H1 (cell line): ENCODE data around the gene NR1H2. TPM values are rescaled to one million over a fixed set of nuclear protein-coding genes. Genes with fewer than 3 reads are reported as not detected.

Experiments used
- CTCF ChIA-PET: fragments of 300-600 bp; sonication (Branson Sonifier 250); formaldehyde crosslinking; loops from one replicate; lab custom pipeline; 2021; ENCODE audit not compliant: partially characterized antibody; lab: Charles Lee
- POLR2A ChIA-PET: fragments of 300-600 bp; sonication (Branson Sonifier 250); formaldehyde crosslinking; loops from one replicate; lab custom pipeline; 2021; ENCODE audit warnings: inconsistent platforms; ENCODE audit not compliant: partially characterized antibody; lab: Charles Lee
- DNase-seq, 2 experiments: peaks; one replicate each; pipeline versions ENCODE4 v3.0.0 to v3.0.0-alpha.2; 2010 to 2022; ENCODE audit warnings: low spot score in 2 of 2, low read depth in 1 of 2, mixed read lengths in 1 of 2
- FAIRE-seq: peaks from 2 replicates; lab custom pipeline; 2011; peaks lifted over from hg19 to GRCh38; lab: Jason Lieb, UNC
- H2AFZ ChIP-seq: 2 replicates; pipeline ENCODE4 v1.8.1; 2012; ENCODE audit warnings: low read length, inconsistent platforms
- H2AK5ac ChIP-seq: 2 replicates; pipeline ENCODE4 v1.6.1; 2013; ENCODE audit warnings: low read depth, low read length
- H2BK120ac ChIP-seq: replicated peaks from 2 replicates; pipeline ENCODE3; 2013; ENCODE audit warnings: low read depth, low read length, inconsistent platforms
- H2BK12ac ChIP-seq: 2 replicates; pipeline ENCODE4 v1.6.1; 2013; ENCODE audit warnings: low read depth, low read length
- H2BK15ac ChIP-seq: 2 replicates; pipeline ENCODE4 v1.6.1; 2013; ENCODE audit warnings: low read length
- H2BK20ac ChIP-seq: 2 replicates; pipeline ENCODE4 v1.6.1; 2013; ENCODE audit warnings: low read length
- H2BK5ac ChIP-seq: 2 replicates; pipeline ENCODE4 v1.6.1; 2013; ENCODE audit warnings: low read depth, low read length
- H3K14ac ChIP-seq: 2 replicates; pipeline ENCODE4 v1.6.1; 2013; ENCODE audit warnings: inconsistent platforms; ENCODE audit not compliant: insufficient read length
- H3K18ac ChIP-seq: 2 replicates; pipeline ENCODE4 v1.6.1; 2013; ENCODE audit warnings: low read length; ENCODE audit errors: extremely low read depth
- H3K23ac ChIP-seq: 2 replicates; pipeline ENCODE4 v1.6.1; 2013; ENCODE audit warnings: inconsistent platforms; ENCODE audit not compliant: insufficient read length
- H3K23me2 ChIP-seq: 2 replicates; pipeline ENCODE4 v1.6.1; 2013; ENCODE audit warnings: low read depth, low read length
- H3K27ac ChIP-seq: 2 replicates; pipeline ENCODE4 v1.6.1; 2011; ENCODE audit warnings: low read depth, low read length, inconsistent platforms
- H3K27me3 ChIP-seq, 4 experiments: replicated peaks in 1 of 4; 1 replicate in 1 of 4; 2 replicates in 3 of 4; pipeline versions ENCODE4 v1.6.1 to v1.8.1; 2011 to 2013; ENCODE audit warnings: low read length in 3 of 4, mild to moderate bottlenecking in 3 of 4, inconsistent platforms in 2 of 4, mixed read lengths in 2 of 4, moderate library complexity in 1 of 4; ENCODE audit not compliant: control insufficient read depth in 3 of 4, insufficient read depth in 3 of 4; ENCODE audit errors: extremely low read depth in 1 of 4
- H3K36me3 ChIP-seq, 4 experiments: 2 replicates each; pipeline versions ENCODE4 v1.6.1 to v1.8.1; 2011 to 2013; ENCODE audit warnings: mild to moderate bottlenecking in 4 of 4, low read length in 3 of 4, moderate library complexity in 2 of 4, control low read depth in 1 of 4, inconsistent platforms in 1 of 4; ENCODE audit not compliant: insufficient read depth in 4 of 4, control insufficient read depth in 2 of 4
- H3K4ac ChIP-seq: replicated peaks from 2 replicates; pipeline ENCODE3; 2013; ENCODE audit warnings: low read length, low read depth, mixed read lengths, inconsistent platforms; ENCODE audit not compliant: insufficient read length
- H3K4me1 ChIP-seq, 4 experiments: replicated peaks in 1 of 4; 1 replicate in 1 of 4; 2 replicates in 3 of 4; pipeline versions ENCODE4 v1.6.1 to v1.8.1; 2011 to 2013; ENCODE audit warnings: low read length in 3 of 4, inconsistent platforms in 2 of 4, mixed read lengths in 1 of 4; ENCODE audit not compliant: insufficient read depth in 4 of 4, control insufficient read depth in 3 of 4
- H3K4me2 ChIP-seq, 2 experiments: 2 replicates each; pipeline versions ENCODE4 v1.6.1 to v1.8.1; 2011 to 2013; ENCODE audit warnings: low read depth in 2 of 2, low read length in 2 of 2, control low read depth in 1 of 2, inconsistent platforms in 1 of 2, mild to moderate bottlenecking in 1 of 2; ENCODE audit not compliant: insufficient read depth in 1 of 2
- H3K4me3 ChIP-seq, 4 experiments: fragments of 200-600, 300-600 bp in 1 of 4; sonication (generic), shearing (Covaris generic), sonication (Bioruptor Twin) in 1 of 4; 2 replicates each; pipeline versions ENCODE4 v1.5.1 to v1.8.1; 2011 to 2016; ENCODE audit warnings: low read length in 4 of 4, low read depth in 3 of 4, control low read depth in 2 of 4, inconsistent platforms in 2 of 4, mild to moderate bottlenecking in 2 of 4, mixed read lengths in 1 of 4, moderate library complexity in 1 of 4; ENCODE audit not compliant: insufficient read depth in 2 of 4; ENCODE audit errors: extremely low read depth in 1 of 4
- H3K56ac ChIP-seq: replicated peaks from 2 replicates; pipeline ENCODE3; 2013; ENCODE audit warnings: low read depth, mild to moderate bottlenecking, mixed read lengths, low read length, inconsistent platforms; ENCODE audit not compliant: insufficient read length
- H3K79me1 ChIP-seq: 2 replicates; pipeline ENCODE4 v1.6.1; 2013; ENCODE audit warnings: low read depth, low read length, control low read depth
- H3K79me2 ChIP-seq, 2 experiments: 2 replicates each; pipeline versions ENCODE4 v1.6.1 to v1.8.1; 2012 to 2013; ENCODE audit warnings: low read length in 2 of 2, mild to moderate bottlenecking in 2 of 2, inconsistent platforms in 1 of 2; ENCODE audit not compliant: insufficient read depth in 2 of 2, control insufficient read depth in 1 of 2
- H3K9ac ChIP-seq, 4 experiments: replicated peaks in 1 of 4; 1 replicate in 1 of 4; 2 replicates in 3 of 4; pipeline versions ENCODE4 v1.6.1 to v1.8.1; 2011 to 2013; ENCODE audit warnings: low read depth in 3 of 4, low read length in 3 of 4, control low read depth in 2 of 4, mild to moderate bottlenecking in 2 of 4, moderate library complexity in 2 of 4, inconsistent platforms in 1 of 4; ENCODE audit errors: extremely low read depth in 1 of 4
- H3K9me3 ChIP-seq, 2 experiments: 2 replicates each; pipeline versions ENCODE4 v1.6.1 to v1.8.1; 2012 to 2013; ENCODE audit warnings: mild to moderate bottlenecking in 2 of 2, moderate library complexity in 2 of 2, control low read depth in 1 of 2, inconsistent platforms in 1 of 2, low read depth in 1 of 2, low read length in 1 of 2, mixed read lengths in 1 of 2; ENCODE audit not compliant: insufficient read depth in 2 of 2
- H4K20me1 ChIP-seq, 2 experiments: replicated peaks in 1 of 2; 2 replicates each; pipeline versions ENCODE3 to v1.8.1; 2011 to 2013; ENCODE audit warnings: inconsistent platforms in 2 of 2, low read length in 2 of 2, mild to moderate bottlenecking in 1 of 2; ENCODE audit not compliant: insufficient read depth in 2 of 2, control insufficient read depth in 1 of 2
- H4K5ac ChIP-seq: 2 replicates; pipeline ENCODE4 v1.6.1; 2013; ENCODE audit warnings: low read length, low read depth, mixed read lengths, inconsistent platforms; ENCODE audit not compliant: insufficient read length
- H4K8ac ChIP-seq: 2 replicates; pipeline ENCODE4 v1.8.0; 2013; ENCODE audit warnings: mild to moderate bottlenecking, moderate library complexity, low read length, inconsistent platforms; ENCODE audit not compliant: insufficient read depth; ENCODE audit errors: extremely low read depth
- H4K91ac ChIP-seq: replicated peaks from 2 replicates; pipeline ENCODE3; 2013; ENCODE audit warnings: low read length, mixed read lengths, inconsistent platforms; ENCODE audit not compliant: insufficient read length
- CTCF ChIP-seq, 3 experiments: IDR thresholded peaks; 1 replicate in 2 of 3; 2 replicates in 1 of 3; pipeline versions ENCODE4 v1.5.1 to v1.6.1; 2011; ENCODE audit warnings: low read length in 3 of 3, mild to moderate bottlenecking in 3 of 3, inconsistent platforms in 2 of 3, low read depth in 1 of 3, moderate library complexity in 1 of 3; ENCODE audit not compliant: insufficient read depth in 1 of 3; ENCODE audit errors: control extremely low read depth in 1 of 3
- YY1 ChIP-seq: IDR thresholded peaks from 2 replicates; pipeline ENCODE4 v1.6.1; 2011; ENCODE audit warnings: low read depth, mild to moderate bottlenecking, low read length
- WGBS, 2 experiments: shearing (Covaris generic) in 1 of 2; methylation state at CpG; one replicate each; pipeline versions ENCODE4 v1.1.6 to v1.1.7; 2013 to 2015; ENCODE audit warnings: low lambda C conversion rate in 2 of 2, mixed read lengths in 2 of 2, inconsistent platforms in 1 of 2, low coverage in 1 of 2, missing lambda C conversion rate in 1 of 2; ENCODE audit not compliant: insufficient replicate concordance in 2 of 2, insufficient coverage in 1 of 2, insufficient read length in 1 of 2; ENCODE audit errors: extremely low coverage in 1 of 2, missing lambda C conversion rate in 1 of 2; 5-methylcytosine and 5-hydroxymethylcytosine counted together
- polyA plus RNA-seq, 7 experiments: library from polyadenylated mRNA; depleted of rRNA in 3 of 7; stranded (reverse) in 5 of 7; unstranded in 2 of 7; fragments of >200 nt in 5 of 7; fragments of 200-250 nt in 2 of 7; gene quantifications; 1 replicate in 5 of 7; 2 replicates in 1 of 7; 4 replicates in 1 of 7; pipeline versions ENCODE4 v1.2.1 to v1.2.3, GENCODE V29; 2011 to 2013; ENCODE audit warnings: missing spikeins in 2 of 7, mixed read lengths in 2 of 7
- total RNA-seq: library from RNA; stranded (reverse); fragmentation: NEBNext Ultra II Directional; extraction: Animal tissue kit (Norgen Biotek cat#: 25700); gene quantifications from 2 replicates; pipeline ENCODE4 v1.2.1, GENCODE V29; 2021

The NR1H2 gene
- total and polyA plus RNA-seq, 2 of the 8 experiments (the other 6 are each of a cell fraction or from before 2014, with no cell fraction given): 40.3 to 47.5 TPM

DNA sequence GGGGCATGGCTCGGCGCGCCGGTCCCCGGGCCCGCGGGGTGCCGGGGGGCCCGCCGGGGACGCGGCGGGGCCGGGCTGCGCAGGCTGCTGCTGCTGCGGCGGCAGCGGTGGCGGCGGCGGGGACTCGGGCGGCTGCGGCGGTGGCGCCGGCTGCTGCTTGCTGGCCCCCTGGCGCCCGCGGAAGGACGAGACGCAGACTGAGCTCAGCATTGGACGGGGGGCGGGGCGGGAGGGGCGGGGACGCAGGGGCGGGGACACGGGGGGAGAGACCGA is 47.4 kb upstream of the NR1H2 start:
- no peak overlapping the region for H3K27ac ChIP-seq
- ChIA-PET CTCF (interaction anchor here (0.8 to 3.0 kb wide), 13 partner anchors 12 to 181 kb away, joined by 3 to 10 read pairs (median 4); no protein-coding TSS in a partner anchor), POLR2A (interaction anchor here (0.6 to 4.3 kb wide), 9 partner anchors 8 to 66 kb away, joined by 3 to 40 read pairs (median 4); partner anchors contain the start of gene POLD1)
- no peak overlapping the region for H3K14ac ChIP-seq
- FAIRE-seq: no peak
- H3K9me3 ChIP-seq: no peaks in the 10 kb centered on the region
- peaks cover 14 to 17% of the 10 kb centered on the region in 2 experiments for H4K20me1 ChIP-seq
- no peak overlapping the region for H3K56ac ChIP-seq
- no peak overlapping the region for H4K5ac ChIP-seq
- H3K36me3 ChIP-seq: no peaks in the 10 kb centered on the region; a peak in 1 of 8 replicates
- peaks cover 5 to 15% (median 12%) of the 10 kb centered on the region in 4 experiments; a peak in 6 of 7 replicates for H3K27me3 ChIP-seq
- 5% methylated on average over 4 of the region's 40 CpGs; no CpG with 5 or more reads in 1 of the 2 experiments for WGBS, 2 experiments
- H4K8ac ChIP-seq: no peak overlapping the region
- no peak overlapping the region for H4K91ac ChIP-seq
- peak overlapping the region; percentile 75 to 89; a peak in 2 of 4 replicates for H3K4me2 ChIP-seq
- H2BK15ac ChIP-seq: no peak overlapping the region
- no peak overlapping the region for H2AK5ac ChIP-seq
- no peak overlapping the region for H3K23ac ChIP-seq
- H3K4ac ChIP-seq: no peak overlapping the region
- H2BK20ac ChIP-seq: no peak overlapping the region
- H3K18ac ChIP-seq: no peak overlapping the region
- H2AFZ ChIP-seq: no peak overlapping the region
- peak overlapping the region in 2 of 4 experiments; percentile 32 to 66; a peak in 2 of 8 replicates for H3K4me3 ChIP-seq
- H2BK5ac ChIP-seq: no peak overlapping the region
- H3K79me1 ChIP-seq: peaks cover 6% of the 10 kb centered on the region; the same call in 1 of the 2 replicates
- H3K9ac ChIP-seq: peak overlapping the region in 1 of 4 experiments; percentile 66; a peak in 2 of 7 replicates
- H3K23me2 ChIP-seq: peaks cover 42% of the 10 kb centered on the region
- no peak for DNase-seq
- H2BK120ac ChIP-seq: no peak overlapping the region
- TF ChIP-seq CTCF (IDR thresholded peaks at IDR 0.05; ENCODE audit: control extremely low read depth in 1 of 3, insufficient read depth in 1 of 3, low read depth in 1 of 3, low read length in 3 of 3) (peak in 1 of 3 experiments; percentile 21; a peak in 1 of 4 replicates), YY1 (no peak)
- TF ChIP-seq, all 59 proteins: peak for 1
- Histone ChIP-seq H3K4me1 (peaks cover 2 to 28% (median 13%) of the 10 kb centered on the region in 4 experiments), H3K79me2 (peaks cover 3 to 10% of the 10 kb centered on the region in 2 experiments; a peak in 2 of 4 replicates), H2BK12ac (no peak overlapping the region)
